Liver (tissue), 9 donors: ENCODE results near the gene PRR36. TPM values are rescaled to one million over a fixed set of nuclear protein-coding genes. Genes with fewer than 3 reads are reported as not detected.

Source experiments
- DNase-seq: peaks from one replicate; pipeline ENCODE4 v3.0.0-alpha.2; 2017; ENCODE audit warnings: low spot score
- H3K27ac ChIP-seq, 2 donors: one replicate each; pipeline ENCODE4 v1.7.0; 2013; ENCODE audit warnings: inconsistent platforms in 2 of 2, low read length in 2 of 2, control low read depth in 1 of 2, low read depth in 1 of 2, mild to moderate bottlenecking in 1 of 2
- H3K27me3 ChIP-seq, 4 donors: one replicate each; pipeline versions ENCODE4 v1.6.1 to v1.7.0; 2013; ENCODE audit warnings: low read length in 3 of 4, inconsistent platforms in 1 of 4, mild to moderate bottlenecking in 1 of 4, moderate library complexity in 1 of 4; ENCODE audit not compliant: control insufficient read depth in 4 of 4, insufficient read depth in 4 of 4
- H3K36me3 ChIP-seq, 4 donors: one replicate each; pipeline versions ENCODE4 v1.6.1 to v1.7.0; 2013; ENCODE audit warnings: low read length in 3 of 4, mild to moderate bottlenecking in 3 of 4, low read depth in 1 of 4, moderate library complexity in 1 of 4; ENCODE audit not compliant: control insufficient read depth in 4 of 4, insufficient read depth in 3 of 4
- H3K4me1 ChIP-seq, 4 donors: one replicate each; pipeline versions ENCODE4 v1.6.1 to v1.7.0; 2013; ENCODE audit warnings: low read length in 3 of 4, mild to moderate bottlenecking in 3 of 4, moderate library complexity in 1 of 4; ENCODE audit not compliant: control insufficient read depth in 4 of 4, insufficient read depth in 4 of 4
- H3K4me3 ChIP-seq, 3 donors: one replicate each; pipeline versions ENCODE4 v1.6.1 to v1.7.0; 2013; ENCODE audit warnings: low read length in 3 of 3, control low read depth in 1 of 3, low read depth in 1 of 3, mild to moderate bottlenecking in 1 of 3
- H3K9ac ChIP-seq, 2 donors: one replicate each; pipeline ENCODE4 v1.7.0; 2013; ENCODE audit warnings: low read length in 2 of 2, mild to moderate bottlenecking in 2 of 2, moderate library complexity in 2 of 2, control low read depth in 1 of 2, low read depth in 1 of 2
- H3K9me3 ChIP-seq, 4 donors: one replicate each; pipeline versions ENCODE4 v1.6.1 to v1.7.0; 2013; ENCODE audit warnings: low read length in 3 of 4; ENCODE audit not compliant: control insufficient read depth in 4 of 4
- EGR1 ChIP-seq, 2 donors: IDR thresholded peaks; 2 replicates each; pipeline ENCODE4 v1.6.1; 2016 to 2018; ENCODE audit warnings: antibody characterized with exemption in 2 of 2, low read depth in 2 of 2
- FOXA2 ChIP-seq: IDR thresholded peaks from 2 replicates; pipeline ENCODE4 v1.6.1; 2016; ENCODE audit warnings: antibody characterized with exemption
- HNF4A ChIP-seq, 2 donors: conservative IDR thresholded peaks; 2 replicates each; pipeline ENCODE4 v1.6.1; 2016; ENCODE audit warnings: antibody characterized with exemption in 2 of 2, mild to moderate bottlenecking in 2 of 2
- JUND ChIP-seq, 2 donors: IDR thresholded peaks; 2 replicates each; pipeline ENCODE4 v1.6.1; 2016; ENCODE audit warnings: antibody characterized with exemption in 2 of 2
- TAF1 ChIP-seq: conservative IDR thresholded peaks from 2 replicates; pipeline ENCODE4 v1.6.1; 2016; ENCODE audit warnings: antibody characterized with exemption, mild to moderate bottlenecking
- YY1 ChIP-seq: IDR thresholded peaks from 2 replicates; pipeline ENCODE4 v1.6.1; 2016; ENCODE audit warnings: antibody characterized with exemption, mild to moderate bottlenecking
- WGBS: extraction: QIAGEN DNeasy Blood & Tissue Kit; methylation state at CpG from one replicate; pipeline ENCODE4 v1.1.7; 2013; 5-methylcytosine and 5-hydroxymethylcytosine counted together
- polyA plus RNA-seq, 2 donors: library from polyadenylated mRNA; stranded (reverse) in 1 of 2; unstranded in 1 of 2; fragments of 200-250 nt in 1 of 2; fragments of >200 nt in 1 of 2; fragmentation: Nextera tagmentation in 1 of 2; extraction: Ambion mirVana in 1 of 2; gene quantifications; one replicate each; pipeline versions ENCODE4 v1.2.1 to v1.2.3, GENCODE V29; 2013 to 2015
- total RNA-seq, 2 donors: library from RNA; depleted of rRNA; stranded (reverse); fragments of >200 nt; gene quantifications; one replicate each; pipeline ENCODE4 v1.2.3, GENCODE V29; 2014
- TF ChIP-seq, protein P1 (sequence below): IDR thresholded peaks from 2 replicates; pipeline ENCODE4 v1.6.1; 2016; ENCODE audit warnings: antibody characterized with exemption, mild to moderate bottlenecking
- TF ChIP-seq, protein P2 (sequence below): IDR thresholded peaks from 2 replicates; pipeline ENCODE4 v1.6.1; 2016; ENCODE audit warnings: antibody characterized with exemption
- TF ChIP-seq, protein P3 (sequence below): IDR thresholded peaks from 2 replicates; pipeline ENCODE4 v1.6.1; 2016; ENCODE audit warnings: antibody characterized with exemption
- TF ChIP-seq, protein P4 (sequence below): fragments of 150-350 bp; IDR thresholded peaks from 2 replicates; pipeline ENCODE4 v1.5.1; 2017; ENCODE audit warnings: improper control_type of control experiment, low read depth, low read length; ENCODE audit not compliant: missing input control
- donor health status: healthy.
- donor health status: healthy.
- donor health status: healthy.
- donor health status: healthy.
- donor health status: healthy.

The PRR36 gene
- total and polyA plus RNA-seq, 4 donors = 0.02 to 0.03 TPM; not detected in 2

DNA sequence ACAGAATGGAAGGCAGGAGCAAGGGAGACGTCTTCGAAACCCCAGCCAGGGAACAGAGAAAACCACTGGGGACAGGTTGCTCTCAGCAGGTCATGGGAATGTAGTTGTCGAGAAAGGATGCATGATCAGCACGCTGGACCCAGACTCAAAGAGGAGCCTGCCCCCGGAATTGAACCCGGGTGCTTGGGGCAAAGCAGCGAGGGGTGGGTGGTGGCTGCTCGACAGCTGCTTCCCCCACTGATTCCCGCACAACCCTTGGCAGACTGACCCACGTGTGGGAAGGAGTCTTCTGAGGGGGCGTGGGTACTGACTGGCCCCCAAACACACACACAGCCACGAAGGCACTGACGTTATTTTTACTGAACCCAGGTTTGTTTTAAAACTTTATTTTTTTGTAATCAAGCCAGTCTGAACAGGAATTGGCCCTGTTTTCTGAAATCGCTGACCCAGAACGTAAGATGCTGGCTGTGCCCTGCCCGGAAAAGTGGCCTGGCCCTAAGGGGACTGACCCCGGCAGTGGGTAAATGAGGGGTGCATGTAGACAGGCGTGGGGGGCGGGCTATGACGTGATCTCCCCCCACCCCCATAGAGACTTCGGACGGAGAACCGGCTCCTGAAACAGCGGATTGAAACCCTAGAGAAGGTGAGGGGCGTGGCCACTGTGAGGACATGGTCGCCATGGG is 18.6 kb downstream of the PRR36 start:
- H3K36me3 ChIP-seq = no peaks in the 10 kb centered on the region
- H3K27me3 ChIP-seq = no peaks in the 10 kb centered on the region
- DNase-seq = no peak
- no peak overlapping the region for H3K27ac ChIP-seq
- TF ChIP-seq, protein P1, sequence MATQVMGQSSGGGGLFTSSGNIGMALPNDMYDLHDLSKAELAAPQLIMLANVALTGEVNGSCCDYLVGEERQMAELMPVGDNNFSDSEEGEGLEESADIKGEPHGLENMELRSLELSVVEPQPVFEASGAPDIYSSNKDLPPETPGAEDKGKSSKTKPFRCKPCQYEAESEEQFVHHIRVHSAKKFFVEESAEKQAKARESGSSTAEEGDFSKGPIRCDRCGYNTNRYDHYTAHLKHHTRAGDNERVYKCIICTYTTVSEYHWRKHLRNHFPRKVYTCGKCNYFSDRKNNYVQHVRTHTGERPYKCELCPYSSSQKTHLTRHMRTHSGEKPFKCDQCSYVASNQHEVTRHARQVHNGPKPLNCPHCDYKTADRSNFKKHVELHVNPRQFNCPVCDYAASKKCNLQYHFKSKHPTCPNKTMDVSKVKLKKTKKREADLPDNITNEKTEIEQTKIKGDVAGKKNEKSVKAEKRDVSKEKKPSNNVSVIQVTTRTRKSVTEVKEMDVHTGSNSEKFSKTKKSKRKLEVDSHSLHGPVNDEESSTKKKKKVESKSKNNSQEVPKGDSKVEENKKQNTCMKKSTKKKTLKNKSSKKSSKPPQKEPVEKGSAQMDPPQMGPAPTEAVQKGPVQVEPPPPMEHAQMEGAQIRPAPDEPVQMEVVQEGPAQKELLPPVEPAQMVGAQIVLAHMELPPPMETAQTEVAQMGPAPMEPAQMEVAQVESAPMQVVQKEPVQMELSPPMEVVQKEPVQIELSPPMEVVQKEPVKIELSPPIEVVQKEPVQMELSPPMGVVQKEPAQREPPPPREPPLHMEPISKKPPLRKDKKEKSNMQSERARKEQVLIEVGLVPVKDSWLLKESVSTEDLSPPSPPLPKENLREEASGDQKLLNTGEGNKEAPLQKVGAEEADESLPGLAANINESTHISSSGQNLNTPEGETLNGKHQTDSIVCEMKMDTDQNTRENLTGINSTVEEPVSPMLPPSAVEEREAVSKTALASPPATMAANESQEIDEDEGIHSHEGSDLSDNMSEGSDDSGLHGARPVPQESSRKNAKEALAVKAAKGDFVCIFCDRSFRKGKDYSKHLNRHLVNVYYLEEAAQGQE = no peak
- no peak for TF ChIP-seq YY1
- TF ChIP-seq, protein P2, sequence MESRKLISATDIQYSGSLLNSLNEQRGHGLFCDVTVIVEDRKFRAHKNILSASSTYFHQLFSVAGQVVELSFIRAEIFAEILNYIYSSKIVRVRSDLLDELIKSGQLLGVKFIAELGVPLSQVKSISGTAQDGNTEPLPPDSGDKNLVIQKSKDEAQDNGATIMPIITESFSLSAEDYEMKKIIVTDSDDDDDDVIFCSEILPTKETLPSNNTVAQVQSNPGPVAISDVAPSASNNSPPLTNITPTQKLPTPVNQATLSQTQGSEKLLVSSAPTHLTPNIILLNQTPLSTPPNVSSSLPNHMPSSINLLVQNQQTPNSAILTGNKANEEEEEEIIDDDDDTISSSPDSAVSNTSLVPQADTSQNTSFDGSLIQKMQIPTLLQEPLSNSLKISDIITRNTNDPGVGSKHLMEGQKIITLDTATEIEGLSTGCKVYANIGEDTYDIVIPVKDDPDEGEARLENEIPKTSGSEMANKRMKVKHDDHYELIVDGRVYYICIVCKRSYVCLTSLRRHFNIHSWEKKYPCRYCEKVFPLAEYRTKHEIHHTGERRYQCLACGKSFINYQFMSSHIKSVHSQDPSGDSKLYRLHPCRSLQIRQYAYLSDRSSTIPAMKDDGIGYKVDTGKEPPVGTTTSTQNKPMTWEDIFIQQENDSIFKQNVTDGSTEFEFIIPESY = no peak
- no peak for TF ChIP-seq TAF1
- TF ChIP-seq, protein P3, sequence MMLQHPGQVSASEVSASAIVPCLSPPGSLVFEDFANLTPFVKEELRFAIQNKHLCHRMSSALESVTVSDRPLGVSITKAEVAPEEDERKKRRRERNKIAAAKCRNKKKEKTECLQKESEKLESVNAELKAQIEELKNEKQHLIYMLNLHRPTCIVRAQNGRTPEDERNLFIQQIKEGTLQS = no peak
- no peak for TF ChIP-seq FOXA2
- no peak for TF ChIP-seq HNF4A (conservative IDR thresholded peaks at IDR 0.05)
- TF ChIP-seq, protein P4, sequence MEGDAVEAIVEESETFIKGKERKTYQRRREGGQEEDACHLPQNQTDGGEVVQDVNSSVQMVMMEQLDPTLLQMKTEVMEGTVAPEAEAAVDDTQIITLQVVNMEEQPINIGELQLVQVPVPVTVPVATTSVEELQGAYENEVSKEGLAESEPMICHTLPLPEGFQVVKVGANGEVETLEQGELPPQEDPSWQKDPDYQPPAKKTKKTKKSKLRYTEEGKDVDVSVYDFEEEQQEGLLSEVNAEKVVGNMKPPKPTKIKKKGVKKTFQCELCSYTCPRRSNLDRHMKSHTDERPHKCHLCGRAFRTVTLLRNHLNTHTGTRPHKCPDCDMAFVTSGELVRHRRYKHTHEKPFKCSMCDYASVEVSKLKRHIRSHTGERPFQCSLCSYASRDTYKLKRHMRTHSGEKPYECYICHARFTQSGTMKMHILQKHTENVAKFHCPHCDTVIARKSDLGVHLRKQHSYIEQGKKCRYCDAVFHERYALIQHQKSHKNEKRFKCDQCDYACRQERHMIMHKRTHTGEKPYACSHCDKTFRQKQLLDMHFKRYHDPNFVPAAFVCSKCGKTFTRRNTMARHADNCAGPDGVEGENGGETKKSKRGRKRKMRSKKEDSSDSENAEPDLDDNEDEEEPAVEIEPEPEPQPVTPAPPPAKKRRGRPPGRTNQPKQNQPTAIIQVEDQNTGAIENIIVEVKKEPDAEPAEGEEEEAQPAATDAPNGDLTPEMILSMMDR = no peak
- TF ChIP-seq JUND (IDR thresholded peaks at IDR 0.05) = no peak
- H3K4me3 ChIP-seq = no peak overlapping the region
- H3K9me3 ChIP-seq = no peaks in the 10 kb centered on the region
- H3K4me1 ChIP-seq = peaks cover 5 to 12% (median 6%) of the 10 kb centered on the region in 4 donors
- 93% methylated on average over 26 of the region's 26 CpGs for WGBS
- no peak overlapping the region for H3K9ac ChIP-seq

DNA sequence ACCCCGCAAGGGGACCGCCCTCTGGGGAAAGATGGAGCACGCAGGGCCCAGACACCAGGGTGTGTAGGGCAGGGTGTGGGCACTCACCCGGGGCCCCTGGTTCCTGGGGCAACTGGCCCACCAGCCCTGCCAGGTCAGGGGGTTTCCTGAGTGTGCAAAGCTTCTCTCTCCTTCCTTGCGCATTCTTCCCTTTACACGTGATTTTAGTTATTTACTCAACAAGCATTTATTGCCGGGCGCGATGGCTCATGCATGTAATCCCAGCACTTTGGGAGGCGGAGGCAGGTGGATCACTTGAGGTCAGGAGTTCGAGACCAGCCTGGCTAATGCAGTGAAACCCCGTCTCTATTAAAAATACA is 20.4 kb downstream of the PRR36 start:
- peak overlapping the region in 1 of 2 donors; percentile 44 for H3K27ac ChIP-seq
- no peak for TF ChIP-seq EGR1 (IDR thresholded peaks at IDR 0.05; ENCODE audit: low read depth in 2 of 2)
- H3K4me1 ChIP-seq = peaks cover 5 to 12% (median 6%) of the 10 kb centered on the region in 4 donors
- H3K27me3 ChIP-seq = no peaks in the 10 kb centered on the region
- H3K9me3 ChIP-seq = no peaks in the 10 kb centered on the region
- no peak for DNase-seq
- 57% methylated on average over 12 of the region's 12 CpGs for WGBS
- H3K36me3 ChIP-seq = no peaks in the 10 kb centered on the region
- no peak overlapping the region for H3K9ac ChIP-seq
- H3K4me3 ChIP-seq = no peak overlapping the region
